B cell (primary cell): ENCODE results near the gene VSTM1.

Experiments
- CTCF ChIP-seq: fragments of 200-600 bp; IDR thresholded peaks from one replicate; pipeline ENCODE4 v1.8.0; 2022; ENCODE audit warnings: antibody characterized with exemption, mild to moderate bottlenecking
- EZH2 ChIP-seq: IDR thresholded peaks from 2 replicates; pipeline ENCODE4 v1.6.1; 2012; ENCODE audit warnings: borderline replicate concordance, low read depth, mild to moderate bottlenecking, moderate library complexity, low read length; ENCODE audit not compliant: insufficient read depth, poor library complexity, severe bottlenecking

- TF ChIP-seq CTCF (no peak), EZH2 (no peak)
These were observed 44.8 kb upstream of the VSTM1 start for GRCh38 chr19:54108496-54108895.
